PC-9 (cell line): ENCODE results near the gene TRABD2B. TPM values are rescaled to one million over a fixed set of nuclear protein-coding genes. Genes with fewer than 3 reads are reported as not detected.

Experiments used
- BruUV-seq: library from RNA; stranded (reverse); fragments of 400-500 nt; replicated peaks from 2 replicates; lab custom pipeline; 2021; lab: Mats Ljungman, UMichigan
- CTCF ChIA-PET: fragments of 300-600 bp; sonication (Branson Sonifier 250); formaldehyde crosslinking; loops from one replicate; lab custom pipeline; 2022; ENCODE audit warnings: antibody characterized with exemption; lab: Charles Lee
- POLR2A ChIA-PET: fragments of 300-600 bp; sonication (Branson Sonifier 250); formaldehyde crosslinking; loops from one replicate; lab custom pipeline; 2022; ENCODE audit warnings: antibody characterized with exemption; ENCODE audit not compliant: unreplicated experiment; lab: Charles Lee
- DNase-seq, 2 experiments: peaks; one replicate each; pipeline versions ENCODE4 v3.0.0 to v3.0.0-alpha.2; 2015 to 2022; ENCODE audit warnings: mixed read lengths in 1 of 2
- H2AFZ ChIP-seq: fragments of 200-600 bp; sonication (generic); 2 replicates; pipeline ENCODE4 v1.8.1; 2017; ENCODE audit warnings: antibody characterized with exemption
- H3F3A ChIP-seq: fragments of 200-600 bp; sonication (generic); 2 replicates; pipeline ENCODE4 v1.8.1; 2017; ENCODE audit warnings: antibody characterized with exemption, mild to moderate bottlenecking, low read depth; ENCODE audit not compliant: insufficient read depth
- H3K27ac ChIP-seq: fragments of 200-600 bp; sonication (generic); 2 replicates; pipeline ENCODE4 v1.6.1; 2016; ENCODE audit warnings: mixed run types
- H3K27me3 ChIP-seq: fragments of 200-600 bp; sonication (generic); 2 replicates; pipeline ENCODE4 v1.6.1; 2016; ENCODE audit warnings: low read depth, mixed run types; ENCODE audit not compliant: insufficient read depth
- H3K36me3 ChIP-seq: fragments of 200-600 bp; sonication (generic); 2 replicates; pipeline ENCODE4 v1.6.1; 2016; ENCODE audit warnings: low read depth, mixed run types
- H3K4me1 ChIP-seq: fragments of 200-600 bp; sonication (generic); replicated peaks from 2 replicates; pipeline ENCODE4 v1.6.1; 2016; ENCODE audit warnings: mixed run types; ENCODE audit not compliant: insufficient read depth
- H3K4me2 ChIP-seq: fragments of 200-600 bp; sonication (generic); 2 replicates; pipeline ENCODE4 v1.6.1; 2017; ENCODE audit warnings: mixed run types
- H3K4me3 ChIP-seq: fragments of 200-600 bp; sonication (generic); 2 replicates; pipeline ENCODE4 v1.6.1; 2016; ENCODE audit warnings: mixed run types
- H3K79me2 ChIP-seq: fragments of 200-600 bp; sonication (generic); 2 replicates; pipeline ENCODE4 v1.6.1; 2017; ENCODE audit warnings: low read depth, mixed run types
- H3K9me2 ChIP-seq: fragments of 200-600 bp; sonication (generic); 2 replicates; pipeline ENCODE4 v1.8.1; 2017; ENCODE audit warnings: mild to moderate bottlenecking; ENCODE audit not compliant: insufficient read depth
- H3K9me3 ChIP-seq: fragments of 200-600 bp; sonication (generic); 2 replicates; pipeline ENCODE4 v1.8.1; 2016; ENCODE audit warnings: low read depth; ENCODE audit not compliant: insufficient read depth
- H4K20me1 ChIP-seq: fragments of 200-600 bp; sonication (generic); 2 replicates; pipeline ENCODE4 v1.8.1; 2017; ENCODE audit not compliant: insufficient read depth
- EZH2 ChIP-seq: fragments of 200-600 bp; sonication (generic); IDR thresholded peaks from 2 replicates; pipeline ENCODE4 v1.8.0; 2017; ENCODE audit warnings: antibody characterized with exemption, low read depth
- intact Hi-C: fragments of 100-400 bp; cut with micrococcal nuclease; formaldehyde crosslinking; loops from one replicate; pipeline ENCODE4 v1.10.0; 2022; ENCODE audit not compliant: unreplicated experiment
- total RNA-seq: library from RNA; stranded (reverse); gene quantifications from 2 replicates; pipeline ENCODE4 v1.2.3, GENCODE V29; 2021
- TF ChIP-seq, protein P1 (sequence below): fragments of 200-600 bp; sonication (generic); conservative IDR thresholded peaks from 2 replicates; pipeline ENCODE4 v1.6.1; 2017; ENCODE audit warnings: mixed run types, antibody characterized with exemption, mild to moderate bottlenecking, moderate library complexity

Gene TRABD2B
- total RNA-seq, 1 experiment from 2014 or later: not detected

DNA sequence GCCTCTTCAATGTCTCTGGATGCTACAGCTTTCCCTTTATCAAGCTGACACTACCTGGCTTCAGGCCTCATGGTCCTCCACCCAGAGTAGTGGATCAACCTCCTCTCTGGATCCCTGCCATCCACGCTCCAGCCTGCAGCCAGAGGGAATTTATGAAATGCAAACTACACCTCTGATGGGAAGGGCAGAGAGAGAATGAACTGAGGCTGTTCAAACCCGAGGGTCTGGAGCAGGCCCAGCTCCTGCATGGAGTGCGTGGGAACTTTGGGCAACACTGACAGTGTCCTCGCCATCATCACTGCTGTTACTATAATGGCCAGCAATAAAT lies 157.8 kb downstream of the TRABD2B start:
- ChIA-PET POLR2A (no interaction called here), CTCF (no interaction called here)
- peaks cover 9% of the 10 kb centered on the region; the same call in 1 of the 2 replicates for H3K27me3 ChIP-seq
- no peak overlapping the region for H3K27ac ChIP-seq
- no peaks in the 10 kb centered on the region for H3K4me1 ChIP-seq
- H3K9me2 ChIP-seq: no peaks in the 10 kb centered on the region
- H3K9me3 ChIP-seq: 0 out of 2 replicates have a peak, but pooled peaks cover 6% of the 10 kb centered on the region
- H3K4me3 ChIP-seq: no peak overlapping the region
- H3K79me2 ChIP-seq: no peaks in the 10 kb centered on the region
- H2AFZ ChIP-seq: no peak overlapping the region
- no peaks in the 10 kb centered on the region for H4K20me1 ChIP-seq
- no TSS peak for BruUV-seq
- DNase-seq: no peak
- intact Hi-C loops: no loop called here
- H3K4me2 ChIP-seq: no peak overlapping the region
- no peak for TF ChIP-seq EZH2
- TF ChIP-seq, protein P1, sequence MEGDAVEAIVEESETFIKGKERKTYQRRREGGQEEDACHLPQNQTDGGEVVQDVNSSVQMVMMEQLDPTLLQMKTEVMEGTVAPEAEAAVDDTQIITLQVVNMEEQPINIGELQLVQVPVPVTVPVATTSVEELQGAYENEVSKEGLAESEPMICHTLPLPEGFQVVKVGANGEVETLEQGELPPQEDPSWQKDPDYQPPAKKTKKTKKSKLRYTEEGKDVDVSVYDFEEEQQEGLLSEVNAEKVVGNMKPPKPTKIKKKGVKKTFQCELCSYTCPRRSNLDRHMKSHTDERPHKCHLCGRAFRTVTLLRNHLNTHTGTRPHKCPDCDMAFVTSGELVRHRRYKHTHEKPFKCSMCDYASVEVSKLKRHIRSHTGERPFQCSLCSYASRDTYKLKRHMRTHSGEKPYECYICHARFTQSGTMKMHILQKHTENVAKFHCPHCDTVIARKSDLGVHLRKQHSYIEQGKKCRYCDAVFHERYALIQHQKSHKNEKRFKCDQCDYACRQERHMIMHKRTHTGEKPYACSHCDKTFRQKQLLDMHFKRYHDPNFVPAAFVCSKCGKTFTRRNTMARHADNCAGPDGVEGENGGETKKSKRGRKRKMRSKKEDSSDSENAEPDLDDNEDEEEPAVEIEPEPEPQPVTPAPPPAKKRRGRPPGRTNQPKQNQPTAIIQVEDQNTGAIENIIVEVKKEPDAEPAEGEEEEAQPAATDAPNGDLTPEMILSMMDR: no peak
- no peaks in the 10 kb centered on the region for H3K36me3 ChIP-seq
- H3F3A ChIP-seq: no peaks in the 10 kb centered on the region

DNA sequence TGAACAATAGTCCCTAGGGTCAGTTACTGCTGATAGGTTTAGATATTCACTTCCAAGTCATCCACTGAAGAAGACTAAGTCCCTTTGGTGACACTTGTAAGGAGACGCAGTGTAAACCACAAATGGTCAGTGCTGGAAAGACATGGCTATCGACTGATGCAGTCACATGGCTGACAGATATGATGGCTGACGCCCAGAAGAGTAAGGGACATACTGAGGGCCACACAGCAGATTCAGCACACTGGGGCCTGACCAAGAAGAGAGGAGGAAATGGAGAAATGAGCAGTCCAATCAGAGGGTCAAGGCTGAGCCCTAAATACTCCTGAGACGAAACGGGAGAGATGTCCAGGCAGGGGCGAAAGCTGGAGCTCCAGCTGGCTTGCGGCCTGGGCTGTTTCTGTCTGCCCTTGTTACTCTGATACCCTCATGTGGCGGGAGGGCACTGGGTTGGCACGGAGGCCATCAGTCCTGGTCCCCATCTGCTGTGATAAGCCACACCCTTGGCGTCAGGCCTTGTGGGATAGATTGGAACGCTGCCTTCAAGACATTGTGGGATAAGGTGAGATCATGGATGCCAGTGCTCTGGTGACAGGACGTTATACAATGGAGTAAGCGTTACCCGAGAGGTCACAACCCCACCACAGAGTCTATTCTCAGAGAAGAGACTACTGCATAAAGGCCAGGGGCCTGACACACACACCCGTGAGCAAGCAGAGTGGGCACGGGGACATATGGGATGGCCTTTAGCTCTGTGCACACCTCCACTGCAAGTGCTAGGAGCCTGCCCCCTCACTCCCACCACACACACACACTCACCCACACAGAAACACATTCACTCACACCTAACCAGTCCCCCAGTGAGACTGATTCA lies 158.4 kb downstream of the TRABD2B start:
- CTCF ChIA-PET: no interaction called here
- intact Hi-C loops: no loop called here
- Histone ChIP-seq H3K4me3 (no peak overlapping the region), H3K9me3 (0 out of 2 replicates have a peak, but pooled peaks cover 6% of the 10 kb centered on the region), H3K79me2 (no peaks in the 10 kb centered on the region), H3K4me2 (no peak overlapping the region), H3F3A (no peaks in the 10 kb centered on the region), H4K20me1 (no peaks in the 10 kb centered on the region), H2AFZ (no peak overlapping the region), H3K27ac (no peak overlapping the region), H3K9me2 (no peaks in the 10 kb centered on the region), H3K27me3 (peaks cover 9% of the 10 kb centered on the region; the same call in 1 of the 2 replicates), H3K4me1 (no peaks in the 10 kb centered on the region), H3K36me3 (no peaks in the 10 kb centered on the region)
- POLR2A ChIA-PET: no interaction called here
- no peak for TF ChIP-seq EZH2
- TF ChIP-seq, protein P1: no peak
- no TSS peak for BruUV-seq
- DNase-seq: no peak

DNA sequence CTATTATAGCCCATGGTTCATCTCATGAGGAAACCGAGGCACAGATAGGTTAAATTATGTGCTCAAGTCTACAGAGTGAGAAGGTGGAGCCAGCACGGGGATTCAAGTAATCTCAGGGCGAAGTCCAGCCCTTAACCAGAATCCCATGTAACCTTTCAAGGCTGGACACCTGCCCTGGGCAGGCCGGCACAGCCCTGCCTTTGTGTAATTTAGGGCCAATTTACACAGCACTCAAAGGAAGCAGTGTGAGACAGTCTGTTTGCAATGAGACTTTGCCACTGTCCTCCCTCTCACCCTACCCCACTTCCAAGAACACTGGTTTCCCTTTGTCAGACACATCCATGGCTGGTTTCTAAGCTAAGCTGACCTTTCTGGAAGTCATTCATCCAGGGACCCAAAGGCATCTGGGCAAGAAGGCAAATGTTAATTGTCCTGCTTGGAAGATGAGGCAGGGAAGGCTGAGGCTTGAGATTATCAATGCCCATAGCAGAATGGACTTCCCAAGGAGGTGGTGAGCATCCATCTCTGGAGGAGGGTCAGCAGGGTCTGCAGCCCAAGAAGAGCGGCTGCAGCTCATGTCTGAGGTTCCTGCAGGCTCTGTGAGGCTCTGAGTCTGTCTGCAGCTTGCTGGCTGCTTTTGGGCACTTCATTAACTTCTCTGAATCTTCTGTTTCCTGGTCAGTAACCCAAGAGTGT lies 159.2 kb downstream of the TRABD2B start:
- Histone ChIP-seq H3K36me3 (no peaks in the 10 kb centered on the region), H3K79me2 (no peaks in the 10 kb centered on the region), H3K9me2 (no peaks in the 10 kb centered on the region), H4K20me1 (no peaks in the 10 kb centered on the region), H3K27ac (no peak overlapping the region), H3F3A (no peaks in the 10 kb centered on the region), H3K4me2 (no peak overlapping the region), H2AFZ (no peak overlapping the region), H3K27me3 (peaks cover 11% of the 10 kb centered on the region), H3K4me1 (no peaks in the 10 kb centered on the region), H3K9me3 (0 out of 2 replicates have a peak, but pooled peaks cover 6% of the 10 kb centered on the region), H3K4me3 (no peak overlapping the region)
- TF ChIP-seq EZH2: no peak
- TF ChIP-seq, protein P1: no peak
- ChIA-PET POLR2A (no interaction called here), CTCF (no interaction called here)
- DNase-seq: no peak
- intact Hi-C loops: no loop called here
- no TSS peak for BruUV-seq
